Heart left ventricle (tissue), 13 donors: ENCODE data around the gene AIP.

Experiments
- CTCF ChIP-seq, 12 donors: fragments of 200-600 bp; sonication (generic) in 4 of 12; IDR thresholded peaks; one replicate each; pipeline versions ENCODE4 v1.5.0 to v1.8.0; 2018 to 2022; ENCODE audit warnings: antibody characterized with exemption in 12 of 12, mild to moderate bottlenecking in 5 of 12
- POLR2A ChIP-seq, 2 donors: fragments of 450-650 bp; IDR thresholded peaks; one replicate each; pipeline ENCODE4 v1.6.1; 2017; ENCODE audit warnings: antibody characterized with exemption in 2 of 2, mild to moderate bottlenecking in 2 of 2, moderate library complexity in 2 of 2
- donor health status: ischemic (EF 13 %, LVEDD 7.1; RV severe dilation, severe dysfunction).
- donor health status: DM: no; HTN: yes; CAD: no.
- donor health status: DM: no; HTN: no; CAD: no.
- donor health status: ischemic (EF 25% LVEDD 6.9; RV normal size, moderate dysfunction).
- donor health status: ischemic (EF 25% LVEDD 5.7; RV mildly dilated, moderate dysfunction).
- donor health status: ischemic (EF 35%, LVEDD 5.7; RV mildly dilated, moderate dysfunction).
- donor health status: nonischemic (EF 11% LVEDD 7.7; RV severe dilation, severe dysfunction).
- donor health status: DM: yes; HTN: yes; CAD: no.
- donor health status: PGD.
- donor health status: ischemic (EF 29% LVEDD 5.4; RV normal size, mild dysfunction).
- donor health status: nonischemic (EF 23%, LVEDD 6.1; RV moderate dilation, normal function).

- TF ChIP-seq CTCF (IDR thresholded peaks at IDR 0.05) (no peak), POLR2A (IDR thresholded peaks at IDR 0.05) (no peak)
These were observed 19.6 kb upstream of the AIP start for GRCh38 chr11:67463186-67463585.
